OCI-LY7 (cell line): ENCODE measurements around the gene COL23A1. TPM values are rescaled to one million over a fixed set of nuclear protein-coding genes. Genes with fewer than 3 reads are reported as not detected.

Source experiments
- BruUV-seq: library from RNA; stranded (reverse); fragments of 400-500 nt; replicated peaks from 2 replicates; lab custom pipeline; 2021; lab: Mats Ljungman, UMichigan
- CTCF ChIA-PET: fragments of 300-600 bp; sonication (Branson Sonifier 250); formaldehyde crosslinking; loops from one replicate; lab custom pipeline; 2022; ENCODE audit warnings: antibody characterized with exemption; ENCODE audit not compliant: unreplicated experiment; lab: Charles Lee
- POLR2A ChIA-PET: fragments of 300-600 bp; sonication (Branson Sonifier 250); formaldehyde crosslinking; loops from one replicate; lab custom pipeline; 2022; ENCODE audit warnings: antibody characterized with exemption; lab: Charles Lee
- DNase-seq: peaks from one replicate; pipeline ENCODE4 v3.0.0-alpha.2; 2015; ENCODE audit warnings: low spot score
- H2AFZ ChIP-seq: fragments of 200-600 bp; sonication (generic), shearing (Covaris generic); 2 replicates; pipeline ENCODE4 v1.6.1; 2014; ENCODE audit warnings: mild to moderate bottlenecking, antibody characterized with exemption, low read length, moderate library complexity
- H3K27ac ChIP-seq: fragments of 200-600 bp; sonication (generic); 2 replicates; pipeline ENCODE4 v1.5.1; 2014; ENCODE audit warnings: mixed run types, low read depth, mild to moderate bottlenecking, moderate library complexity, low read length, inconsistent platforms; ENCODE audit not compliant: poor library complexity, severe bottlenecking
- H3K36me3 ChIP-seq: fragments of 200-600 bp; sonication (generic); 2 replicates; pipeline ENCODE4 v1.6.1; 2014; ENCODE audit warnings: mild to moderate bottlenecking, antibody characterized with exemption, low read length, moderate library complexity, mixed read lengths; ENCODE audit not compliant: insufficient read depth
- H3K4me1 ChIP-seq: fragments of 200-600 bp; sonication (generic); 2 replicates; pipeline ENCODE4 v1.5.1; 2014; ENCODE audit warnings: mild to moderate bottlenecking, low read length; ENCODE audit not compliant: insufficient read depth, poor library complexity, severe bottlenecking
- H3K4me2 ChIP-seq: fragments of 200-600 bp; sonication (generic); 2 replicates; pipeline ENCODE4 v1.6.1; 2014; ENCODE audit warnings: mild to moderate bottlenecking, low read length
- H3K4me3 ChIP-seq: fragments of 200-600 bp; sonication (generic); 2 replicates; pipeline ENCODE4 v1.5.1; 2014; ENCODE audit warnings: mild to moderate bottlenecking, low read depth, low read length; ENCODE audit not compliant: poor library complexity, severe bottlenecking
- H3K79me2 ChIP-seq: fragments of 200-600 bp; sonication (generic); 2 replicates; pipeline ENCODE4 v1.6.1; 2016; ENCODE audit warnings: low read depth, mild to moderate bottlenecking, low read length, moderate library complexity, mixed read lengths; ENCODE audit not compliant: insufficient read depth
- H3K9me2 ChIP-seq: fragments of 200-600 bp; sonication (generic); 2 replicates; pipeline ENCODE4 v1.6.1; 2016; ENCODE audit warnings: mild to moderate bottlenecking, low read length, mixed read lengths; ENCODE audit not compliant: insufficient read depth
- H3K9me3 ChIP-seq: fragments of 200-600 bp; sonication (generic); 2 replicates; pipeline ENCODE4 v1.6.1; 2014; ENCODE audit warnings: mild to moderate bottlenecking, mixed run types, low read length, mixed read lengths
- H4K20me1 ChIP-seq: fragments of 200-600 bp; sonication (generic); 2 replicates; pipeline ENCODE4 v1.6.1; 2014; ENCODE audit warnings: mild to moderate bottlenecking, antibody characterized with exemption, low read length, moderate library complexity, mixed read lengths; ENCODE audit not compliant: insufficient read depth
- EZH2phosphoT487 ChIP-seq: fragments of 200-600 bp; sonication (generic); IDR thresholded peaks from 2 replicates; pipeline ENCODE4 v1.6.1; 2018; ENCODE audit warnings: low read depth, borderline replicate concordance, mild to moderate bottlenecking, mixed run types, antibody characterized with exemption, low read length, moderate library complexity, mixed read lengths
- intact Hi-C: fragments of 100-400 bp; cut with micrococcal nuclease; formaldehyde crosslinking; loops from one replicate; pipeline ENCODE4 v1.10.0; 2022; ENCODE audit not compliant: unreplicated experiment
- total RNA-seq, 2 experiments: library from RNA; depleted of rRNA in 1 of 2; stranded (reverse); fragments of >200 nt in 1 of 2; shearing (Covaris generic) in 1 of 2; gene quantifications; 2 replicates each; pipeline ENCODE4 v1.2.3, GENCODE V29; 2014 to 2022
- TF ChIP-seq, protein P1 (sequence below): fragments of 200-600 bp; sonication (generic); conservative IDR thresholded peaks from 2 replicates; pipeline ENCODE4 v1.5.1; 2014; ENCODE audit warnings: mild to moderate bottlenecking, antibody characterized with exemption, low read length, moderate library complexity, mixed read lengths

COL23A1 gene
- total RNA-seq, 2 experiments from 2014 or later, result 0.53 TPM; not detected in 1

DNA sequence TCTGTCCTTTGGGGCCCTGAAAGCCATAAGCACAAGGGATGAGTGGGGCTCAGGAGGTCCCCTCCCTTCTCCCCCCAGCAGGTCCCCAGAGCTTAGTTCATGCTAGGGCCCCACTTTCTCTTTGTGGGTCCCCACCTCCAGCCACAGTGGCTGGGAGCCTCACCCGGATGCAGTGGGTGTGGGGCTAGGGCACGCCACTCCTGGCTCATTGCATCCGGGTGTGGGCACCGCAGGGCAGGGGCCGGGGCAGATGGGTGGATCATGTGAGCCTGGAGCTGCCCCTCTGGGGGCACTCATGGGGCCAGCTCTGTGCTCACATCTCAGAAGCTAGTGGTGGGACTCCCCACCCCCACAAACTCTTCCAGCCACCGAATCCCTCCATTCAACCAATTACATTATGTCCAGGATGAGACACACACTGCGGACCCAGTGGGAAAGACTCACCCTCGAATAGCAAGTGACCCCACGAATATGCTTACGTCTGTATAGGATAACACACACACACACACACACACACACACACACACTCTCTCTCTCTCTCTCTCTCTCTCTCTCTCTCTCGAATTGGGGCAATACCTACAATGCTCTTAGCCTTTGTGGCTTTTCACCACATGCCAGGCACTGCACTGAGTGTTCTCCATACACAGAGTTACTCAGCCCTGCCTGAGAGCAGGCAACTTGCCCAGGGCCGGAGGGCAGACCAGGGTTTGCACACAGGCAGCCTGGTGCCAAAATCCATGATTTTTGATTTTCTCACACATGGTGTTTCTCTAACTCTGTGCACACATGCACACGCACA lies 340.8 kb downstream of the COL23A1 start:
- Histone ChIP-seq H2AFZ (no peak overlapping the region; the same call in 1 of the 2 replicates), H3K9me2 (no peaks in the 10 kb centered on the region), H3K79me2 (no peaks in the 10 kb centered on the region), H3K4me1 (peaks cover 24% of the 10 kb centered on the region), H3K36me3 (no peaks in the 10 kb centered on the region), H4K20me1 (no peaks in the 10 kb centered on the region), H3K4me3 (no peak overlapping the region), H3K27ac (no peak overlapping the region), H3K9me3 (no peaks in the 10 kb centered on the region), H3K4me2 (peak overlapping the region; percentile 26; the same call in 1 of the 2 replicates)
- no peak for DNase-seq
- TF ChIP-seq, protein P1, sequence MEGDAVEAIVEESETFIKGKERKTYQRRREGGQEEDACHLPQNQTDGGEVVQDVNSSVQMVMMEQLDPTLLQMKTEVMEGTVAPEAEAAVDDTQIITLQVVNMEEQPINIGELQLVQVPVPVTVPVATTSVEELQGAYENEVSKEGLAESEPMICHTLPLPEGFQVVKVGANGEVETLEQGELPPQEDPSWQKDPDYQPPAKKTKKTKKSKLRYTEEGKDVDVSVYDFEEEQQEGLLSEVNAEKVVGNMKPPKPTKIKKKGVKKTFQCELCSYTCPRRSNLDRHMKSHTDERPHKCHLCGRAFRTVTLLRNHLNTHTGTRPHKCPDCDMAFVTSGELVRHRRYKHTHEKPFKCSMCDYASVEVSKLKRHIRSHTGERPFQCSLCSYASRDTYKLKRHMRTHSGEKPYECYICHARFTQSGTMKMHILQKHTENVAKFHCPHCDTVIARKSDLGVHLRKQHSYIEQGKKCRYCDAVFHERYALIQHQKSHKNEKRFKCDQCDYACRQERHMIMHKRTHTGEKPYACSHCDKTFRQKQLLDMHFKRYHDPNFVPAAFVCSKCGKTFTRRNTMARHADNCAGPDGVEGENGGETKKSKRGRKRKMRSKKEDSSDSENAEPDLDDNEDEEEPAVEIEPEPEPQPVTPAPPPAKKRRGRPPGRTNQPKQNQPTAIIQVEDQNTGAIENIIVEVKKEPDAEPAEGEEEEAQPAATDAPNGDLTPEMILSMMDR, result no peak
- no peak for TF ChIP-seq EZH2phosphoT487
- intact Hi-C loops, result no loop called here
- POLR2A ChIA-PET, result interaction anchor here (3.1 kb wide), 1 partner anchor 10 kb away, joined by 22 read pairs; no protein-coding TSS in a partner anchor
- CTCF ChIA-PET, result no interaction called here
- BruUV-seq, result no TSS peak

DNA sequence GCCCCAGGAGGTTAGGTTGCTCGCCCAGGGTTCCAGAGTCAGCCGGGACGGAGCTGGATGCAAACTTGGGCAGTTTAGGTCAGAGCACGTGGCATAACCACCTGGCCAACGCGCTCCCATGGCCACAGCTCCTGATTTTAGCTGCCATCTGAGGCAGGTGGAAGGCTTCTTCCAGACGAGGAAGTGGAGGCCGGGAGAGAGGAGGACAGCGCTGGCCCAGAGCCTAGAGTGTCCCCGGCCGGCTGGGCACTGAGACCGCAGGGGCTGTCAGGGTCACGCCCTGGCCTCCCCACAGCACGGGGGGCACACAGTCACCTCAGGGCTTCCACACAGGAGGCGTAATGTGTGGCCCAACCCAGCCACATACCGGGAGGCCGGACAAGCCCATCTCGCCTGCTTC lies 341.4 kb downstream of the COL23A1 start:
- Histone ChIP-seq H2AFZ (no peak overlapping the region), H3K4me1 (peaks cover 24% of the 10 kb centered on the region), H3K4me2 (no peak overlapping the region), H3K27ac (no peak overlapping the region), H4K20me1 (no peaks in the 10 kb centered on the region), H3K36me3 (no peaks in the 10 kb centered on the region), H3K9me3 (no peaks in the 10 kb centered on the region), H3K79me2 (no peaks in the 10 kb centered on the region), H3K9me2 (no peaks in the 10 kb centered on the region), H3K4me3 (no peak overlapping the region)
- intact Hi-C loops, result no loop called here
- DNase-seq, result no peak
- BruUV-seq, result no TSS peak
- ChIA-PET CTCF (no interaction called here), POLR2A (interaction anchor here (1.5 kb wide), 1 partner anchor 33 kb away, joined by 4 read pairs; no protein-coding TSS in a partner anchor)
- no peak for TF ChIP-seq EZH2phosphoT487
- TF ChIP-seq, protein P1, result no peak
